Measurements from ENCODE around the gene PCYOX1L.

- TF ChIP-seq POLR2A (IDR thresholded peaks at IDR 0.05; ENCODE audit: low read length) (no peak), GATA1 (IDR thresholded peaks at IDR 0.05; ENCODE audit: low read depth, low read length) (no peak)
These were observed 61.2 kb downstream of the PCYOX1L start for GRCh38 chr5:149418910-149419531.

Data from erythroblast (primary cell).